DOHH2 (cell line): ENCODE measurements around the gene BTF3.

ENCODE experiments used
- CTCF ChIP-seq: fragments of 200-600 bp; sonication (generic); IDR thresholded peaks from one replicate; pipeline ENCODE4 v1.5.1; 2014; ENCODE audit warnings: antibody characterized with exemption, mild to moderate bottlenecking, low read depth, low read length; ENCODE audit not compliant: poor library complexity, severe bottlenecking
- EZH2phosphoT487 ChIP-seq: fragments of 200-600 bp; sonication (generic); IDR thresholded peaks from 2 replicates; pipeline ENCODE4 v1.6.1; 2017; ENCODE audit warnings: borderline replicate concordance, mild to moderate bottlenecking, antibody characterized with exemption, low read length, moderate library complexity, mixed read lengths

- TF ChIP-seq CTCF (no peak), EZH2phosphoT487 (no peak)
Observed at GRCh38 chr5:73514418-73514817, 16.2 kb downstream of the BTF3 start.
